Activated T-cell treated with anti-CD3 and anti-CD28 coated beads for 4 hours (primary cell): Measurements from ENCODE around the gene SH2D1B.
"Not testable (repeated sequence)": the region's sequence is repeated elsewhere in the genome, so short reads cannot be mapped to it uniquely, and the experiment has no call there.

Source experiments
- DNase-seq: peaks from one replicate; pipeline ENCODE4 v3.0.0-alpha.2; 2020

SH2D1B gene

DNA sequence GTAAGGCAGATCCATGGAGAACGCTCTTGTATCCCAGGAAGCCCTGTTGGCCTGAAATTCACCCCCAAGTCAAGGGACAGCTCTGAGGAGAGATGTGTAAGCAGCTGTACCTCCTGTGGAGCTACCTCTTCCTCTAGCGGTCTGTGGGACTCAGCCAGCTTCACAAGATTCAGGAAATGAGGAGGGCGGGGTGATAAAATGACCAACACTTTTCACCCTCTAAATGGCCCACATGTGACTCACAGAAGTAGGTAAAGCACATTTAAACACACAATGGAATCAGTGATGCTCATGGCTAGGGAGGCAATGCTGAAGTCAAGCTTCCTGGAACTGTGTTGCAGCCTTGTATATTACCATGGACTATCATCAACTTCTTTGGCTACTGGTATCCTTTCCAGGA lies at the start of gene SH2D1B:
TSS of gene SH2D1B (minus strand) at position 135 of the 400 bp plus-strand sequence. CDS start at position 15, 120 bp downstream.
- no peak for DNase-seq

DNA sequence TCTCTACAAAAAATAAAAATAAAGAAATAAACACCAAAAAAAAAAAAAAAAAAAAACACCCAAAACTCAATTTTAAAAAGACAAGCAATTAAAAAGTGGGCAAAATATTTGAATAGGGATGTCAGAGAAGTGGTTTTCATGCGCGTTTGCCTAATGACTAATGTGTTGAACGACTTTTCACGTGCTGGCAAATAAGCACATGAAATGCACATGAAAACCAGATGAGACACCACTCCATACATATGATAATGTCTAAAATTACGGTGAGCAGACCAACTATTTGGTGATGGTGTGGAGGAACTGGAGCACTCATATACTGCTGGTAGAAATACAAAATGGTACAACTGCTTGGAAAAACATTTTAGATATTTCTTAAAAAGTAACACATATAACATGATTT lies 46.3 kb upstream of the SH2D1B start:
- no peak for DNase-seq

- no peak for DNase-seq
Measured at GRCh38 chr1:162456323-162456722, 44.4 kb upstream of the SH2D1B start.

GRCh38 chr1:162454361-162454760 lies 42.4 kb upstream of the SH2D1B start:
- not testable (repeated sequence) for DNase-seq

- DNase-seq: no peak
Measured at GRCh38 chr1:162446946-162447345, 35.0 kb upstream of the SH2D1B start.

GRCh38 chr1:162444903-162445302 lies 33.0 kb upstream of the SH2D1B start:
- no peak for DNase-seq

- not testable (repeated sequence) for DNase-seq
Measured at GRCh38 chr1:162432977-162433713, 21.2 kb upstream of the SH2D1B start.

DNA sequence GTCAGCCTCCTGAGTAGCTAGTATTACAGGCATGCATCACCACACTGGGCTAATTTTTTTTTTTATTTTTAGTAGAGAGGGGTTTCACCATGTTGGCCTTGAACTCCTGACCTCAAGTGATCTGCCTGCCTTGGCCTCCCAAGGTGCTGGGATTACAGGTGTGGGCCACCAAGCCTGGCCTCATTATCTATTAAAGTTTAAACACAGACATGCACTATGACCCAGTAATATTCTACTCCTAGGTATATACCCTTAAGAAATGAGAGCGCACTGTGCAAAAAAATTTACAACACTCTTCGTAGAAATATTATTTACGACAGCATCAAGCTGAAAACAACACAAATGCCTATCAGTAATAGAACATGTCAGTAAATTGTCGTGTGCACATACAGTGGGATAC lies 18.6 kb upstream of the SH2D1B start:
- DNase-seq: no peak

- no peak for DNase-seq
Measured at GRCh38 chr1:162422662-162423375, 10.9 kb upstream of the SH2D1B start.

DNA sequence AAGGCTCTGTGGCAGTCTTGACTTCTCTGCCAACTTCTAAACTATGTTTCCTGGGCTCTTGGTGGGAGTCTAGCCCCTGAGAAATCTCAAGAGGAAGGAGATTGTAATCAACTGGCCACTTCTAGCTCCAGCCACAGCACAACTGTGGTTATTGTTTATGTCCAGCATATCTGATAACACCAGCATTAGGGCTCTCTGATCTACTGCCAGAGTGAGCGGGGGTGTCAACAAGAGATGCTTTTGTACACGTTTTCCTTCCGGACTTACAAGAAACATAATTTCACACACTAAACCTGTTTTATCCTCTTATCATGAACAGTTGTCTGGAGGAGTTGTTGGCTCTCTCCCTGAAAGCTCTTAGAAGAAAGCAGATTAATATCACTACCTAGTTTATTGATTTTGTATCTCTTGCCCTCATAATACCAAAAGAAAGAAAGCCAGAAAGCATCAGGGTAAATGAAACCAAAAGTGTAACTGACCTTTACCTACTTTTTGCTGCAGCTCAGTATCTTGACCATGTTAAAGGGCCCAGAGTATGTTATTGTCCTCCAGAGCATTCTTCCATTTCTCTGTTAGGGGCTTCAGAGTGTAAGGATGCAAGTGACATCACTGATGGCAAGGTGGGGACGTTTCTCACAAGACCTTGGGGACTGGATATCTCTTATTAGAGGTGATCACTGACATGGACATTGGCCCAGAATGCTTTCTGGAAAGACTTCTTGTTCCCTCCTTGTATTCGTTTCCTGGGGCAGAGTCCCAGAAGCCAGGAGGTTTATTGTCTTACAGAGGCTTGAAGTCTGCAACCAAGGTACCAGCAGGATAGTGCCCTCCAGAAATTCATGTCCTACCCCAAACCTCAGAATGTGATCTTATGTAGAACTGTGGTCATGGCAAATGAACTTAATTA lies 9.6 kb upstream of the SH2D1B start:
- DNase-seq: no peak

DNA sequence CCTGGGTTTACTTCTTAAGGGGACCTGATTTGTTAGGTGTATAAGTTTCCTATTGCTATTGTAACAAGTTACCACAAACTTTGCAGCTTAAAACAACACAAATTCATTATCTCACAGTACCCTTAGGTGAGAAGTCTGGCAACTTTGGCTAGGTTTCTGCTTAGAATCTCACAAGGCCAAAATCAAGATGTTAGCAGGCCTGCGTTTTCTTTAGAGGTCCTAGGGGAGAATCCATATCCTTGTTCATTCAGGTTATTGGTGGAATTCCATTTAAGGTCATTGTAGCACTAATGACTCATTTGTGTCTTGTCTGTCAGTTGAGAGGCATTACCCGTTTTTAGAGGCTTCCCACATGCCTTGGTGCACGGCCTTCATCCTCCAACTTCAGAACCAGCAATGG lies 8.2 kb upstream of the SH2D1B start:
- no peak for DNase-seq

GRCh38 chr1:162419450-162419931 lies 7.6 kb upstream of the SH2D1B start:
- DNase-seq: not testable (repeated sequence)

DNA sequence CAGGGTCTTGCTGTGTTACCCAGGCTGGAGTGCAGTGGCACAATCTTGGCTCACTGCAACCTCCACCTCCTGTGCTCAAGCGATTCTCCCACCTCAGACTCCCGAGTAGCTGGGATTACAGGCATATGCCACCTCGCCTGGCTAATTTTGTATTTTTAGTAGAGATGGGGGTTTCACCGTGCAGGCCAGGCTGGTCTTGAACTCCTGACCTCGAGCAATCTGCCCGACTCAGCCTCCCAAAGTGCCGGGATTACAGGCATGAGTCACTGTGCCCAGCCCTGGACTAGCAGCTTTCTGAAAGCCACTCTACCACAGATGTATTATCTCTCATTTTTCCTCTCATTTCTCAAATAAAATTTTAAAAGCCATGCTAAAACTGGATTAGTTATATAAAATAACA lies 6.6 kb upstream of the SH2D1B start:
- not testable (repeated sequence) for DNase-seq

GRCh38 chr1:162417650-162418049 lies 5.7 kb upstream of the SH2D1B start:
- DNase-seq: no peak

DNA sequence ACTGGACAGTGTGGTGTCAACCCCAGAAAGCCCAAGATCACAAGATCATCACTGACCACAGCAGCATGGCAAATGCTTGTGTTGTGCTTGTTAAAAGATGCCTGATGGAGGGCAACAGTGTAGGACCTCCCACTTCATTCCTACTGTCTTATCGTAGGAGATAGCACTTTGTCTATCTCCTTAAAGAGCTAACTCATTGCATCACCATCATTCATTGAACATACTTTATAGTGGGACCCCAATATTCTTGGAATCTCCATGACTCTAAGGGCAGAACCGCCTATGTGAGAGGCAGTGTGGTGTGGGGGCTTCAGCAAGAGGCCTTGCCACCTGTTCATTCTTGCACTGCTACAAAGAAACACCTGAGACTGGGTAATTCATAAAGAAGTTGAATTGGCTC lies 5.0 kb upstream of the SH2D1B start:
- DNase-seq: no peak

DNA sequence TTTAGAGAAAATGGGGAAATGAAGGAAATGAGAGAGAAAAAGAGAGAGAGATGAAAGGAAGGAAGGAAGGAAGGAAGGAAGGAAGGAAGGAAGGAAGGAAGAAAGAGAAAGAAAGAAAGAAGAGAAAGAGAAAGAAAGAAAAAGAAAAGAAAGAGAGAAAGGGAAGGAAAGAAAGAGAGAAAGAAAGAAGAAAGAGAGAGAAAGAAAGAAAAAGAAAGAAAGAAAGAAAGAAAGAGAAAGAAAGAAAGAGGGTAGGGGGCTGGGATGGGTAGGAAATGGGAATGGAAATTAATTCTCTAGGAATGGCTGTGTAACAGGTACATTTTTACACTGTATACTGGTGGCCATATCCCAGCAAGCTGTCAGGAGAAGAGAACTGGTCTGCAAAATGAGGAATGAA lies 4.3 kb upstream of the SH2D1B start:
- no peak for DNase-seq

DNA sequence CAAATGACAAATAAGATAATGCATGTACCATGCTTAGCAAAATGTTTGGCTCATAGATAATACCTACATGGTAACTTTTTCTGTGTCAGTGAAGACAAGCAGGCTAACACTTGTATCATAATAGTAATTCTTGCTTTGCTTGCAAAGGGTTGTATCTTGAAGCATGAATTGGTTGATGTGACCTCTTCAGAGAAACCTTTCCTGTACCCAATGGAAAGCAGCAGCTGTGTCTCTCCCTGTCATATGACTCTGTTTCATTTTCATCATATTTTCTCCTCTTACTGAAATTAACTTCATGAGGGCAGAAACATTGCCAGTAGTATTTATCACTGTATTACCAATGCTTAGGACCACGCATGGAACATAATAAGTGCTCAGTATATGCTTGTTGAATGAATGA lies 4.4 kb downstream of the SH2D1B start:
- no peak for DNase-seq

- DNase-seq: no peak
Measured at GRCh38 chr1:162406811-162407210, 5.1 kb downstream of the SH2D1B start.

GRCh38 chr1:162405800-162406199 lies 6.1 kb downstream of the SH2D1B start:
- DNase-seq: no peak

GRCh38 chr1:162404550-162405160 lies 7.3 kb downstream of the SH2D1B start:
- no peak for DNase-seq

- DNase-seq: no peak
Measured at GRCh38 chr1:162400790-162401355, 11.1 kb downstream of the SH2D1B start.

- DNase-seq: no peak
Measured at GRCh38 chr1:162398999-162399580, 12.8 kb downstream of the SH2D1B start.
